Mucosa of rectum (tissue), 2 donors: ENCODE data around the gene RTN4RL2.
A peak's percentile ranks its signal among the peaks of the same experiment; 100 is the strongest.

ENCODE experiments used
- H3K27ac ChIP-seq, 2 donors: one replicate each; pipeline ENCODE4 v1.7.0; 2013; ENCODE audit warnings: inconsistent platforms in 2 of 2, low read depth in 2 of 2, low read length in 2 of 2
- H3K27me3 ChIP-seq, 2 donors: one replicate each; pipeline ENCODE4 v1.7.0; 2013; ENCODE audit warnings: low read length in 2 of 2; ENCODE audit not compliant: control insufficient read depth in 2 of 2, insufficient read depth in 2 of 2
- H3K36me3 ChIP-seq, 2 donors: one replicate each; pipeline ENCODE4 v1.7.0; 2013; ENCODE audit warnings: low read length in 2 of 2; ENCODE audit not compliant: control insufficient read depth in 2 of 2, insufficient read depth in 2 of 2
- H3K4me1 ChIP-seq, 2 donors: one replicate each; pipeline ENCODE4 v1.7.0; 2013; ENCODE audit warnings: low read length in 2 of 2, mild to moderate bottlenecking in 1 of 2; ENCODE audit not compliant: control insufficient read depth in 2 of 2, insufficient read depth in 2 of 2
- H3K4me3 ChIP-seq, 2 donors: one replicate each; pipeline ENCODE4 v1.7.0; 2013; ENCODE audit warnings: low read length in 2 of 2
- H3K9ac ChIP-seq, 2 donors: one replicate each; pipeline ENCODE4 v1.7.0; 2013; ENCODE audit warnings: low read length in 2 of 2, low read depth in 1 of 2, mild to moderate bottlenecking in 1 of 2
- H3K9me3 ChIP-seq, 2 donors: one replicate each; pipeline ENCODE4 v1.7.0; 2013; ENCODE audit warnings: low read length in 2 of 2; ENCODE audit not compliant: control insufficient read depth in 2 of 2
- donor health status: healthy.
- donor health status: Normal muscosa, but diverticular disease.

RTN4RL2 gene

DNA sequence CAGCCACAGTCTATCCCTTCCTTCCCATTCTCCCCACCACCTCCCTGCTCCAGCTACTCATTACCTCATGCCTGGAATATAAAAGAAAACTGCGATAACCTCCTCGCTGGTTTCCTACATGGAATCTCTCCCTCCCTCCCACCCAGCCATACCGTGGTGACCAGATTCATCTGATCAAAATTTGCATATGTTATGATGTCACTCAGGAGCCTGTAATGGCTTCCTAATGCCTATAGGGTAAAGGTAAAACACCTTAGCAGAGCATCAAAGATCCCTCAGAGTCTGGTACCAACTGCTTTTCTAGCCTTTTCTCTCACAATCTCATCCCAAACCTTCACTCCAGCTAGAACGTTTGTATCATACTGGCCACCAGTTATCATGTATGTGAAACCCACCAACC is 19.6 kb downstream of the RTN4RL2 start:
- Histone ChIP-seq H3K4me1 (peaks cover 13 to 20% of the 10 kb centered on the region in 2 donors), H3K9ac (no peak overlapping the region), H3K27me3 (peaks cover 4 to 8% of the 10 kb centered on the region in 2 donors), H3K27ac (no peak overlapping the region), H3K9me3 (no peaks in the 10 kb centered on the region), H3K36me3 (peaks cover 0 to 1% of the 10 kb centered on the region in 2 donors), H3K4me3 (no peak overlapping the region)

GRCh38 chr11:57480409-57481137 is 20.2 kb downstream of the RTN4RL2 start:
- Histone ChIP-seq H3K4me1 (peaks cover 13 to 20% of the 10 kb centered on the region in 2 donors), H3K9ac (no peak overlapping the region), H3K9me3 (no peaks in the 10 kb centered on the region), H3K27ac (no peak overlapping the region), H3K36me3 (peaks cover 0 to 6% of the 10 kb centered on the region in 2 donors), H3K27me3 (peaks cover 4 to 8% of the 10 kb centered on the region in 2 donors), H3K4me3 (no peak overlapping the region)

DNA sequence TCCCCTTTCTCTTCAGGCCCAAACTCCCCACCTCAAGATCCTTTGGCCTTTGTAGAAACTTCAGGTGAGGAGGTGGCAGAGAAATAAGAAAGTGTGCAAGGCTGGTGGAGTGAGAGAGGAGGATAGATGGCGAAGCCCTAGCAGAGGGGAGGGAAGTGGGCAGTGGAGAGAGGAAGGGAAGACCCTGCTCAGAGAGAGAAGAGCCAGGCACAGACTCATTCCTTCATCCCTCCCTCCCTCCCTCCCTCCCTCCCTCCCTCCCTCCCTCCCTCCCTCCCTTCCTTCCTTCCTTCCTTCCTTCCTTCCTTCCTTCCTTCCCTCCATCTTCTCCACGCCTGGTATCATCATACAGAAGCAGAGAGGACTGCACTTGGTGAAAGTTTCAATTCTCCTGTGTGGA is 21.0 kb downstream of the RTN4RL2 start:
- peaks cover 0 to 9% of the 10 kb centered on the region in 2 donors for H3K36me3 ChIP-seq
- no peak overlapping the region for H3K4me3 ChIP-seq
- H3K9me3 ChIP-seq, result no peaks in the 10 kb centered on the region
- no peak overlapping the region for H3K27ac ChIP-seq
- peaks cover 7 to 13% of the 10 kb centered on the region in 2 donors for H3K4me1 ChIP-seq
- no peak overlapping the region for H3K9ac ChIP-seq
- H3K27me3 ChIP-seq, result peaks cover 4 to 7% of the 10 kb centered on the region in 2 donors

GRCh38 chr11:57481915-57482781 is 21.8 kb downstream of the RTN4RL2 start:
- Histone ChIP-seq H3K9me3 (no peaks in the 10 kb centered on the region), H3K36me3 (peaks cover 3 to 12% of the 10 kb centered on the region in 2 donors), H3K4me3 (no peak overlapping the region), H3K9ac (no peak overlapping the region), H3K4me1 (peaks cover 0 to 5% of the 10 kb centered on the region in 2 donors), H3K27ac (no peak overlapping the region), H3K27me3 (peaks cover 4 to 7% of the 10 kb centered on the region in 2 donors)

GRCh38 chr11:57482782-57483561 is 22.6 kb downstream of the RTN4RL2 start:
- peaks cover 4 to 7% of the 10 kb centered on the region in 2 donors for H3K27me3 ChIP-seq
- no peaks in the 10 kb centered on the region for H3K9me3 ChIP-seq

DNA sequence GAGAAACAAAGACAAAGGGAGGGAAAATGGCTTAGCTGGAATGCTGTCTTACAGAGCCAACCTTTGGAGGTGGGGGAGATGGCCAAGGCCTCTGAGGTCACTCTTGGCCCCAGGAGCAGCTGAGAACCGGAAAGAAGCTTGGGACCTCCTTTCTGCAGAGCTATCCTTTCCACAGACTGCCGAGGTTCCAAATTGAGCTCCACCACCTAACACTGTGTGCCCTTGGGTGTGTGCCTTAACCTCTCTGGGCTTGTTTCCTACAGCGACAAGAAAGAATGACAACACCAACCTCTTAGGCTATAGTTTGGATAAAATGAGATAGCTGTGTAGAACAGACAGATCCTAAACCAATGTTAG is 23.2 kb downstream of the RTN4RL2 start:
- H3K27me3 ChIP-seq, result peaks cover 4 to 7% of the 10 kb centered on the region in 2 donors
- H3K4me3 ChIP-seq, result no peak overlapping the region
- peaks cover 11 to 15% of the 10 kb centered on the region in 2 donors for H3K36me3 ChIP-seq

More at GRCh38 chr11:57482782-57483561, 22.6 kb downstream of the RTN4RL2 start:
- H3K4me3 ChIP-seq, result peak overlapping the region in 1 of 2 donors; percentile 27
- H3K9ac ChIP-seq, result no peak overlapping the region
- peaks cover 0 to 3% of the 10 kb centered on the region in 2 donors for H3K4me1 ChIP-seq
- no peak overlapping the region for H3K27ac ChIP-seq
- H3K36me3 ChIP-seq, result peaks cover 8 to 15% of the 10 kb centered on the region in 2 donors

DNA sequence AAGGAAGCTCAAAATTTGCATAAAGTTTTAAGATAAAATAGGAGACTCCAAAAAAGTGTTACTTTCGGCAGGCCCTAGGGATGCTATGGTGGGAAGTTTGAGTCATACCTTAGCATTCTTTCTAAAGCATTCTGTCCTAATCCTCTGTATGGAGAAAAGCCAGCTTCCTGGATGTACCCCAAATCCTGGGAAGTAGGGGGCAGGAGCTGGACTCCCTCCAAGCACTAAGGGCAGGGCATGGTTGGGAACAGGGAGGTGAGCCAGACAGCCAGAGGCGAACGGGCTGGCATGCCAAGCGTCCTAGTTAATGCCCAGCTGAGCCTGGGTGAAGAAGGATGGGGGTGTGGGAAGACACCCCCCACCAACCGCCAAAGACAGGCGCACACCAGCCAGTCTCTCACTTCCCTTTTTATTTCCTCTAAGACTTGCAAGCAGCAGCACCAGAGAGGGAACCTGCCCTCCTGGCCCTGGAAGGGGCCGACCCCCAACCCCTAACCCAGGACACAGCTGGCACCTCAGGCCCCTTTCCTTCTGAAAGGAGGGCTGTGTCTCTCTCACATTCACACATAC is 23.9 kb downstream of the RTN4RL2 start:
- no peak overlapping the region for H3K4me3 ChIP-seq
- peaks cover 0 to 3% of the 10 kb centered on the region in 2 donors for H3K4me1 ChIP-seq
- H3K9ac ChIP-seq, result no peak overlapping the region
- no peaks in the 10 kb centered on the region for H3K9me3 ChIP-seq
- H3K27ac ChIP-seq, result no peak overlapping the region
- peaks cover 4 to 7% of the 10 kb centered on the region in 2 donors for H3K27me3 ChIP-seq
- H3K36me3 ChIP-seq, result peaks cover 11 to 17% of the 10 kb centered on the region in 2 donors

More for the DNA sequence above, 23.2 kb downstream of the RTN4RL2 start:
- no peak overlapping the region for H3K9ac ChIP-seq
- H3K27ac ChIP-seq, result no peak overlapping the region
- H3K4me1 ChIP-seq, result peaks cover 0 to 3% of the 10 kb centered on the region in 2 donors
- H3K9me3 ChIP-seq, result no peaks in the 10 kb centered on the region

GRCh38 chr11:57485217-57485990 is 25.1 kb downstream of the RTN4RL2 start:
- peaks cover 0 to 3% of the 10 kb centered on the region in 2 donors for H3K4me1 ChIP-seq
- no peak overlapping the region for H3K4me3 ChIP-seq
- peaks cover 11 to 17% of the 10 kb centered on the region in 2 donors for H3K36me3 ChIP-seq
- H3K9me3 ChIP-seq, result no peaks in the 10 kb centered on the region
- H3K9ac ChIP-seq, result no peak overlapping the region
- H3K27me3 ChIP-seq, result peaks cover 4 to 7% of the 10 kb centered on the region in 2 donors
- H3K27ac ChIP-seq, result no peak overlapping the region
